Choroid plexus epithelial cell (primary cell): ENCODE data around the gene CD28.
A peak's percentile ranks its signal among the peaks of the same experiment; 100 is the strongest.

Experiments used
- DNase-seq: peaks from one replicate; pipeline ENCODE4 v3.0.0-alpha.2; 2010; ENCODE audit warnings: low read depth
- H3K4me3 ChIP-seq: 2 replicates; pipeline ENCODE4 v1.5.1; 2011; ENCODE audit warnings: low read depth, mild to moderate bottlenecking, control low read depth, low read length, moderate library complexity
- CTCF ChIP-seq: conservative IDR thresholded peaks from 2 replicates; pipeline ENCODE4 v1.5.1; 2011; ENCODE audit warnings: low read depth, mild to moderate bottlenecking, control low read depth, inconsistent platforms, low read length, moderate library complexity

CD28 gene

GRCh38 chr2:203740871-203741281, 34.4 kb downstream of the CD28 start:
- TF ChIP-seq CTCF = no peak
- DNase-seq = peak; percentile 72

GRCh38 chr2:203741566-203741965, 35.1 kb downstream of the CD28 start:
- no peak overlapping the region for H3K4me3 ChIP-seq
- TF ChIP-seq CTCF = no peak
- DNase-seq = no peak

More at GRCh38 chr2:203740871-203741281, 34.4 kb downstream of the CD28 start:
- no peak overlapping the region for H3K4me3 ChIP-seq

GRCh38 chr2:203743441-203743981, 37.1 kb downstream of the CD28 start:
- H3K4me3 ChIP-seq = no peak overlapping the region
- peak; percentile 53 for DNase-seq

GRCh38 chr2:203744091-203744490, 37.7 kb downstream of the CD28 start:
- no peak for TF ChIP-seq CTCF
- no peak overlapping the region for H3K4me3 ChIP-seq
- DNase-seq = no peak

More at GRCh38 chr2:203743441-203743981, 37.1 kb downstream of the CD28 start:
- no peak for TF ChIP-seq CTCF

- no peak overlapping the region for H3K4me3 ChIP-seq
- no peak for TF ChIP-seq CTCF
- no peak for DNase-seq
Measured at GRCh38 chr2:203745267-203745666, 38.8 kb downstream of the CD28 start.

- DNase-seq = no peak
- no peak for TF ChIP-seq CTCF
- H3K4me3 ChIP-seq = no peak overlapping the region
Measured at GRCh38 chr2:203748331-203749126, 42.1 kb downstream of the CD28 start.
